Adrenal gland (tissue), 12 donors: ENCODE data around the gene GYG2. TPM values are rescaled to one million over a fixed set of nuclear protein-coding genes. Genes with fewer than 3 reads are reported as not detected.
"Not testable (repeated sequence)": the region's sequence is repeated elsewhere in the genome, so short reads cannot be mapped to it uniquely, and the experiment has no call there.

Source experiments
- DNase-seq, 7 donors: peaks; one replicate each; pipeline ENCODE4 v3.0.0-alpha.2; 2019 to 2020
- H3K27ac ChIP-seq, 5 donors: fragments of 200-600 bp; sonication (generic) in 4 of 5; 1 replicate in 3 of 5; 2 replicates in 2 of 5; pipeline versions ENCODE4 v1.5.1 to v1.8.0; 2016 to 2020; ENCODE audit warnings: mild to moderate bottlenecking in 1 of 5
- H3K27me3 ChIP-seq: fragments of 200-600 bp; 2 replicates; pipeline ENCODE4 v1.8.0; 2021
- H3K36me3 ChIP-seq, 2 donors: fragments of 200-600 bp; replicated peaks in 1 of 2; 1 replicate in 1 of 2; 2 replicates in 1 of 2; pipeline versions ENCODE4 v1.5.1 to v1.8.0; 2018 to 2022
- H3K4me1 ChIP-seq, 2 donors: fragments of 200-600 bp; replicated peaks in 1 of 2; 1 replicate in 1 of 2; 2 replicates in 1 of 2; pipeline versions ENCODE4 v1.5.1 to v1.8.0; 2018 to 2021
- H3K4me3 ChIP-seq, 4 donors: fragments of 200-600 bp; sonication (generic) in 3 of 4; one replicate each; pipeline ENCODE4 v1.5.1; 2016 to 2018
- H3K9me3 ChIP-seq, 3 donors: fragments of 200-600 bp; sonication (generic) in 1 of 3; replicated peaks in 1 of 3; 1 replicate in 2 of 3; 2 replicates in 1 of 3; pipeline versions ENCODE4 v1.5.1 to v1.8.0; 2016 to 2021
- CTCF ChIP-seq, 6 experiments: fragments of 450-650 bp in 4 of 6; fragments of 200-600 bp in 2 of 6; sonication (generic) in 1 of 6; IDR thresholded peaks; 1 replicate in 5 of 6; 2 replicates in 1 of 6; pipeline versions ENCODE4 v1.5.1 to v1.8.0; 2016 to 2021; ENCODE audit warnings: antibody characterized with exemption in 6 of 6, mild to moderate bottlenecking in 2 of 6, moderate library complexity in 1 of 6
- POLR2A ChIP-seq, 2 donors: fragments of 450-650 bp; IDR thresholded peaks; one replicate each; pipeline ENCODE4 v1.6.1; 2017; ENCODE audit warnings: antibody characterized with exemption in 2 of 2, mild to moderate bottlenecking in 2 of 2, moderate library complexity in 1 of 2
- WGBS, 4 donors: extraction: QIAGEN DNeasy Blood & Tissue Kit in 2 of 4; methylation state at CpG; one replicate each; pipeline versions ENCODE4 v1.1.5 to v1.1.7; 2013 to 2017; 5-methylcytosine and 5-hydroxymethylcytosine counted together
- intact Hi-C, 2 donors: fragments of 100-400 bp; cut with DNase I; formaldehyde crosslinking; loops; one replicate each; pipeline versions ENCODE4 v1.14.1 to v1.15.0; 2022 to 2023
- polyA plus RNA-seq, 3 donors: library from polyadenylated mRNA; stranded (reverse); fragments of 200-250 nt in 2 of 3; fragments of 350-450 nt in 1 of 3; fragmentation: Illumina TruSeq in 1 of 3; extraction: RNeasy Lipid Tissue Mini Kit (QIAGEN cat#74804) in 1 of 3; gene quantifications; one replicate each; pipeline ENCODE4 v1.2.3, GENCODE V29; 2013 to 2014
- total RNA-seq, 9 donors: library from RNA; depleted of rRNA in 4 of 9; stranded (reverse); fragments of >200 nt in 4 of 9; fragments of 120-200 nt in 1 of 9; fragmentation: NEBNext Ultra II Directional in 1 of 9; extraction: Animal tissue kit (Norgen Biotek cat#: 25700) in 1 of 9; gene quantifications; one replicate each; pipeline versions ENCODE4 v1.1.0 to v1.2.4, GENCODE V29; 2013 to 2023
- donor health status: healthy with polysubstance abuse.
- donor health status: Bipolar disorder and iron deficiency.
- donor health status: DM: yes; HTN: yes; CAD: no.
- donor health status: DM: no; HTN: no; CAD: no.
- donor health status: DM: no; HTN: no; CAD: no.
- donor health status: DM: yes; HTN: yes; CAD: no.

GYG2 gene
- total and polyA plus RNA-seq, 12 donors: 0.26 to 13.4 (median 2.3) TPM

DNA sequence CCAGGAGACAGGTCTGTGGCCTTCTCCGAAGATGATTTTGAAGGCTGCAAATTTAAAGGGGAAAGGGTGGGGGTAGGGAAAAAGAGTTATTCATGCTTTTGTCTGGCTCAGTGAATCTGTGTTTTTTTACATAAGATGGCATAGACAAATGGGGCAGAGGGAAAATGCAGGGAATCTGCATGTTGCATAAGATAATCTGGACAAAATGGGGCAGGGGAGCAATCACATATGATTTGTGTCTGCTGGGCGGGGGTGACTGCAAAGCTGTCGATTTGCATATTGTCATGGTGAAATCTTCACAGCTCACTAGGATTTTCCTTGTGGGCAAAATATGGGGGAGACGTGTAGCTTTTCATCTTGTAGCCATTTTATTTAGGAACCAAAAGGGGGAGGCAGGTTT, 29.4 kb upstream of the GYG2 start:
- Histone ChIP-seq H3K9me3 (no peaks in the 10 kb centered on the region), H3K27me3 (no peaks in the 10 kb centered on the region), H3K36me3 (no peaks in the 10 kb centered on the region), H3K4me1 (no peaks in the 10 kb centered on the region), H3K4me3 (no peak overlapping the region), H3K27ac (no peak overlapping the region)
- WGBS, 4 donors: 35 to 67% (median 48%) methylated on average over 4 of the region's 4 CpGs
- intact Hi-C loops: no loop called here
- no peak for DNase-seq
- TF ChIP-seq CTCF (IDR thresholded peaks at IDR 0.05) (no peak), POLR2A (IDR thresholded peaks at IDR 0.05) (no peak)

DNA sequence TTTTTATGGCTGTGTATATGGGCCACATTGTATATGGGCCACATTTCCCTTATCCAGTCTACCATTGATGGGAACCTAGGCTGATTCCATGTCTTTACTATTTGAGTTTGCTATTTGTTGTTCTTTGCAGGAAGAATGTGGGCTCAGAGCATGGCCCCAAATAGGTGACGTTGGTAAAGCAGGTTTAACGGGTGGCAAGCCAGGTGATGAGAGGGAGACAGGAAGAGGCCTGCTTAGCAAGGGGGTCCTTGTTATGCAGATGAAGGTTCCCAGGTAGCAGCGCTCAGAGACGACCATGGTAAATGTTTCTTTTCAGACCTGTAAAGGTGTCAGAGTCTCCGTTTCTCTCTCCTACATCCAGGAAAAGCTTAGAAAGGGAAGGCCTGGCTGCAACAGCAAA, 28.8 kb upstream of the GYG2 start:
- 64 to 75% (median 69%) methylated on average over 5 of the region's 5 CpGs; no CpG with 5 or more reads in 1 of the 4 donors for WGBS, 4 donors

DNA sequence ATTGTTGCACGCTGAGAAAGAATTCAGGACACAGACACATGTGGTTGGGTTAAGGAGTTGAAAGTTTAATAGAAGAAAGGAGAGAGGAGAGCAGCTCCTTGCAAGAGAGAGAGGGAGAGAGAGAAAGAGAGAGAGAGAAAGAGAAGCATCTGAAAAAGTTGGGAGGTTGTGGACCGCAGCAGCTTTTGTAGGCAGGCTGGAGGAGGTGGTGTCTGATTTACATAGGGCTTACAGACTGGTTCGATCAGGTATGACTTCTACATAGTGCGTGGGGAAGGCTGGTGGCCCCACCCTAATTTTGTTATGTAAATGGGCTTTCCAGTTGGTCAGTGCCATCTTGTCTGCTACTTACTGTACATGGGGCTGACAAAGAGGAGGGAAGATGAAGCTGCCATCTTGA, 27.5 kb upstream of the GYG2 start:
- H3K4me3 ChIP-seq: no peak overlapping the region
- H3K36me3 ChIP-seq: no peaks in the 10 kb centered on the region
- DNase-seq: no peak
- no peaks in the 10 kb centered on the region for H3K9me3 ChIP-seq
- TF ChIP-seq CTCF (IDR thresholded peaks at IDR 0.05): no peak
- TF ChIP-seq POLR2A (IDR thresholded peaks at IDR 0.05): no peak
- 80 to 86% (median 83%) methylated on average over 4 of the region's 4 CpGs for WGBS, 4 donors
- no peak overlapping the region for H3K27ac ChIP-seq
- H3K27me3 ChIP-seq: no peaks in the 10 kb centered on the region
- intact Hi-C loops: no loop called here
- no peaks in the 10 kb centered on the region for H3K4me1 ChIP-seq

More for the DNA sequence above, 28.8 kb upstream of the GYG2 start:
- DNase-seq, H3K4me1 ChIP-seq, H3K27me3 ChIP-seq, intact Hi-C loops, H3K36me3 ChIP-seq, H3K27ac ChIP-seq, H3K9me3 ChIP-seq, H3K4me3 ChIP-seq: not testable (repeated sequence)

GRCh38 chrX:2802376-2803090, 26.2 kb upstream of the GYG2 start:
- H3K9me3 ChIP-seq, H3K27ac ChIP-seq, intact Hi-C loops, H3K27me3 ChIP-seq, H3K36me3 ChIP-seq, H3K4me3 ChIP-seq, DNase-seq, H3K4me1 ChIP-seq: not testable (repeated sequence)
- WGBS, 4 donors: 64 to 80% (median 69%) methylated on average over 16 to 18 of the region's 18 CpGs

GRCh38 chrX:2803486-2803885, 25.2 kb upstream of the GYG2 start:
- H3K36me3 ChIP-seq, H3K4me1 ChIP-seq, H3K4me3 ChIP-seq, DNase-seq, H3K9me3 ChIP-seq, H3K27ac ChIP-seq, H3K27me3 ChIP-seq, intact Hi-C loops: not testable (repeated sequence)
- 68 to 85% (median 78%) methylated on average over 8 of the region's 8 CpGs for WGBS, 4 donors

DNA sequence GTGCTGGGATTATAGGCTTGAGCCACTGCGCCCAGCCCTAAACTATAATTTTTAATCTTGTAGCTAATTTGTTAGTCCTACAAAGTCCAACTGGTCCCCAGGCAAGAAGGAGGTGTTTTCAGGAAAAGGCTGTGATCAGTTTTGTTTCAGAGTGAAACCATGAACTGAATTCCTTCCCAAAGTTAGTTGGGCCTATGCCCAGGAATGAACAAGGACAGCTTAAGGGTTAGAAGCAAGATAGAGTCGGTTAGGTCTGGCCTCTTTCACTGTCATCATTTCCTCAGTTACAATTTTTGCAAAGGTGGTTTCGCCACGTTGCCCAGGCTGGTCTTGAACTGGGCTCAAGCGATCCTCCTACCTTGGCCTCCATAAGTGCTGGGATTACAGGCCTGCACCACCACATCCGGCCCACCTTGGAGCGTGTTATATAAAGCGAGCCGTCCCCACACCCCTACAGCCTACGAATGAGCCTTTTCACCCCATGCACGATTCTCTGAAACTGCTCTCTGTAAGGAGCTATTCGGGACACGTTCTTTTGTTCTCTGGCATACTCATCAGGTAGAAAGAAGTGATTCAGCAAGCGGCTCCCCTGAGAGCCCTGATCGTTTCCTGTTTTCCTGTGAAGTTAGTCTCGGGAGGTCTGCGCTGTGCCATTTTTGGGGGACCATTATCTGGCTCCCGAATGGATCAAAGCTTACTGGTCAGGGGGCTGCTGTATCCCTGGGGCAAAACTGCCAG, 24.5 kb upstream of the GYG2 start:
- H3K27me3 ChIP-seq, H3K4me1 ChIP-seq, DNase-seq, H3K36me3 ChIP-seq, H3K27ac ChIP-seq, H3K4me3 ChIP-seq, H3K9me3 ChIP-seq, intact Hi-C loops: not testable (repeated sequence)
- WGBS, 4 donors: 73 to 86% (median 78%) methylated on average over 7 to 16 of the region's 18 CpGs

- 77 to 100% (median 84%) methylated on average over 5 to 20 of the region's 20 CpGs for WGBS, 4 donors
These were observed 23.9 kb upstream of the GYG2 start for GRCh38 chrX:2804858-2805257.

More at GRCh38 chrX:2804858-2805257, 23.9 kb upstream of the GYG2 start:
- H3K27ac ChIP-seq, intact Hi-C loops, DNase-seq, H3K36me3 ChIP-seq, H3K27me3 ChIP-seq, H3K9me3 ChIP-seq, H3K4me3 ChIP-seq, H3K4me1 ChIP-seq: not testable (repeated sequence)
